Cardiac ventricle fibroblast (primary cell): Measurements from ENCODE around the gene NANOS2. TPM values are rescaled to one million over a fixed set of nuclear protein-coding genes. Genes with fewer than 3 reads are reported as not detected.

Source experiments
- total RNA-seq: library from RNA; depleted of rRNA; stranded (reverse); fragments of >200 nt; gene quantifications from 2 replicates; pipeline ENCODE4 v1.2.3, GENCODE V29; 2015

The NANOS2 gene
- not detected in 2 replicates for total RNA-seq

GRCh38 chr19:45913874-45914830 is at the start of gene NANOS2:
Gene NANOS2 (minus strand): TSS chr19:45914778. CDS start chr19:45914693, 85 bp downstream.

DNA sequence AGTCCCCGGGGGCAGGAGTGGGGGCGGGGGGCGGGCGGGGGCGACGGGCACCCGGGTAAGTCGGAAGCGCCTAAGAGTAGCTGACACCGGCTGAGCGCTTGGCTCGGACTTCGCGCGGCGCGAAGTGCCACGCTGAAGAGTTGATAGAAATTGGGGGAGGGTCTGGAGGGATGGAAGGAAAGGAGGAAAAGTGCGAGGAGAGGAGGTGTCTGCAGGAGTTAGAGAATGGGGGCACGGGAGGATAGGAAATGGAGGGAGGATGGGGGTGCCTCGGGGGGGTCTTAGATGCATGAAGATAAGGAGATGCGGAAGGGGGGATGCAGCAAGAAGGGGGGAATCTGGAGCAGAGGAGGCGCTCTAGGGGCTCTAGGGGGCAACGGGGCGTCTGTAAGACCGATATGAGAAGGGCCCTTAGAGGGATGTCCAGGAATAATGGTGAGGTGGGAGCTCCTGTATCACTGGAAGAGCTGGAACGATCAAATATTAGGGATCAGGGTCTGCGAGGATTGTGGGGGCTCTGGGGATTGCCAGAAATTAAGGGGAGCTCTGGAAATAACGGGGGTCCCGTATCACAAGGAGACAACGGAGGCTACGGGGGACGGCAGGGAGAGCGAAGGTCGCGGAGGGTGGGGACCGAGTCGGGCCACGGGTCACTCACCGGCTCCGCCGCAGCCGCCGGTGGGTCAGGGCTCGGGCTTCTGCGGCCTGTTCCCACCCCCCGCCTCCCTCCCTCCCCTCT is 12.5 kb downstream of the NANOS2 start, which contains the start of gene MYPOP:
TSS of gene MYPOP (minus strand) at position 702 of the 739 bp plus-strand sequence. CDS start 840 bp downstream, outside the sequence.

DNA sequence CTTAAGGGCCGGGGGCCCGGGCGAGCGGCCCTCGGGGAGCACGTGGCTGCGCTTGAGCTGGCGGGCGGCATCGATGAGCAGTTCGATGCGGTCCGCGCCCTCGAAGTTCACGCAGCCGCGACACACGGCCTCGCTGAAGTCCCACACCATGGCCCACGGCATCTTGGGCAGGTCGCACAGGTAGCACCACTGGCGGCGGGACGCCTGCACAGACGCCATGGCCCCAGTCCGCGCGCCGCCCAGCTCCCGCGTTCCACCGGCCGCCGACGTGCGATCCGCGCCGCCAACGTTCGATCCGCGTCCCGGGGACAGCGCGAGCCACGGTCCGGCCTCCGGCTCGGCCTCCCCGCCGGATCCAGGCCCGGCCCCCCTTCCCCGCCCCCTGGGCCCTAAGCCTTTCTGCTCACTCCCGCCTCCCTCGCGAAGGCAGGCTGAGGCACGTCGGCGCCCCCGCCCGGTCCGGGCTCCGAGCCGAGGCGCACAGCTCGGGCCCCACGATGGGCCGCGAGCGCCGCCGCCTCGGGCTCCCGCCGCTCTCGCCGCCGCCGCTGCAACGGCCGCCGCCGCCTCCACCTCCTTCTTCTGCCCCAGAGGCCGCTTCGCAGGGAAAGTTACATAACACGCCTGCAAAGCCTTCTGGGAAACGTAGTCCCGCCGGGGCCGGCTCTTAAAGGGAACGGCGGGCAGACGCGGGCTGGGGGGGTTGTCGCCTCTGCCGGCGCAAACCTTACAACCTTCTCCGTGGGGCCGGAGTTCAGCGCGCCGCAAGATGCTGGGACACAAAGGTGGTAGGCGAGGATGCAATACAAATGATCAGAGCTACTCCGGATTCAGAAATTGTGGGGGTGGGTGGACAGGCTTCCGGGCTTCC is 28.8 kb downstream of the NANOS2 start, which contains the start of gene IRF2BP1:
TSS of gene IRF2BP1 (minus strand) at position 586 of the 871 bp plus-strand sequence. CDS start at position 219, 367 bp downstream.

GRCh38 chr19:45863840-45864628 is 50.5 kb downstream of the NANOS2 start, which contains the start of gene FOXA3:
Gene FOXA3 (plus strand): TSS chr19:45864326. CDS start chr19:45864457, 131 bp downstream.

Other genes starting within 250 kb of the NANOS2 start
- gene GIPR, start 246.6 kb downstream of the NANOS2 start, total RNA-seq: 0.44 TPM in 1 of 2 replicates, not detected in the other
- gene SNRPD2, start 222.8 kb downstream of the NANOS2 start, total RNA-seq: 212 and 276 TPM in 2 replicates
- gene QPCTL, start 222.1 kb downstream of the NANOS2 start, total RNA-seq: 8.9 and 10.8 TPM in 2 replicates
- gene FBXO46, start 183.9 kb downstream of the NANOS2 start, total RNA-seq: 8.4 and 10.4 TPM in 2 replicates
- not detected in 2 replicates for gene MEIOSIN, start 181.3 kb downstream of the NANOS2 start, total RNA-seq
- gene SIX5, start 145.5 kb downstream of the NANOS2 start, total RNA-seq: 24.6 and 28.0 TPM in 2 replicates
- gene DMPK, start 132.3 kb downstream of the NANOS2 start, total RNA-seq: 14.4 and 14.8 TPM in 2 replicates
- 18.8 and 19.0 TPM in 2 replicates for gene DMWD, start 121.9 kb downstream of the NANOS2 start, total RNA-seq
- not detected in 2 replicates for gene RSPH6A, start 99.5 kb downstream of the NANOS2 start, total RNA-seq
- 25.6 and 31.4 TPM in 2 replicates for gene SYMPK, start 51.6 kb downstream of the NANOS2 start, total RNA-seq
- not detected in 2 replicates for gene FOXA3, start 50.5 kb downstream of the NANOS2 start, total RNA-seq
- gene IRF2BP1, start 28.6 kb downstream of the NANOS2 start, total RNA-seq: 30.3 and 30.5 TPM in 2 replicates
- gene MYPOP, start 12.2 kb downstream of the NANOS2 start, total RNA-seq: 3.7 and 4.0 TPM in 2 replicates
- 0.24 and 0.31 TPM in 2 replicates for gene NOVA2, start 59.1 kb upstream of the NANOS2 start, total RNA-seq
- 8.8 and 9.6 TPM in 2 replicates for gene CCDC61, start 80.7 kb upstream of the NANOS2 start, total RNA-seq
- gene PGLYRP1, start 108.3 kb upstream of the NANOS2 start, total RNA-seq: not detected in 2 replicates
- not detected in 2 replicates for gene IGFL4, start 126.2 kb upstream of the NANOS2 start, total RNA-seq
- not detected in 2 replicates for gene IGFL3, start 209.9 kb upstream of the NANOS2 start, total RNA-seq
- gene IGFL2, start 233.5 kb upstream of the NANOS2 start, total RNA-seq: not detected in 2 replicates